Endothelial cell of hepatic sinusoid (primary cell): ENCODE results near the gene AFF3.
"Not testable (repeated sequence)": the region's sequence is repeated elsewhere in the genome, so short reads cannot be mapped to it uniquely, and the experiment has no call there.

Experiments
- in situ Hi-C: cut with HindIII; loops from 2 replicates; pipeline ENCODE4 v1.10.0; 2017; ENCODE audit warnings: low sequenced_read_pairs

The AFF3 gene

DNA sequence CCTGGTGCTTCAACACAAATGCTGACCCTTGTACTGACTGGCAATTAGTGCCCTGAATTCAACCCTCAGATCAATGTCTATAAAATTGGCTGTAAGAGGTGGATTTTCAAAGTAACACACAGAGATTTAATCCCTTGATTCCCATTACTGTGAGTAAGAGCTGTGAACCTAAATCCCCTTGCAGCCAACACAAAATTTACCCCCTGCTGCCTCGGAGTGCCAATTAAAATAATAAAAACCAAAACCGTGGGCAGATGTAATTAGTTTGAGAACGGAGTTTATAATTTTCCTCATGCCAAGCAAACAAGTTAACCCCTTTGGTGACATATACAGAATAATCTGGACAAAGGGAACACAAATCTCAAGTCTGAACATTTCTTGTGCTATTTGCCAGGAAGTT, 596.8 kb downstream of the AFF3 start:
- in situ Hi-C loops: no loop called here

DNA sequence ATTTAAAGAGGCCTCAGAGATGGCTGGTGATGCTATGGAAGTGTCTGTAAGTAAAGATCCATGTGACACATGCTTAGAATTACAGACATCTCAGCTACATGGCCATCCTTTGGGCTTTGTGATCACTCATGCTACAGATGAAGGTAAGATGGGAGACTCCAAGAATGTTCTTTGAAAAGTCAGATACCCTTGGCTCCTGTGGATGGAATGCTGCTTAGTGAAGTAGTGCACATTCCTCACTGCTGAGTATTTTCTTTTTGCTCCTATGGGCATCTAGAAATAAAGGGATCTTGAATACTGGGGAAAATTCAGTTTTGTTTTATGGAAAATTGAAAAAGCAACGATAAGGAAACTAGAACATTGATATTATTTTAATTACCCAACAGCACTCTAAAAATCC, 597.3 kb downstream of the AFF3 start:
- in situ Hi-C loops: no loop called here

DNA sequence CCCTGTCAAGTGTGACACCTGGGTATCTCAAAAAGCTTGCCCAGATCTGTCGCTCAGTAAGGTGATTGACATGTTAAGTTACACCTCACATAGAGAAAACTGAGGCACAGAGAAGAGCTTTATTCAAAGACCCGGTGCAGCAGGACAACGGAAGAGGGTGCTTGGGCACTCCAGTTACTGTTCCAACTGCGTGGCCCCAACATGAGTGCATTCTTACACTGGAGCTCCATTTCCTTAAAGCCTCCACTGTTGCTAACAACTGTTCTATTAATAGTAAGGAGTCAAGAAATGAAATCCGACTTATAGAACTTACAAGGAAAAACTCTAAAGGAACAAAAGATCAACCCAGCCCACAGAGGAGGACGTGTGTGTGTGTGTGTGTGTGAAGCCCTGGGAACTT, 597.8 kb downstream of the AFF3 start:
- in situ Hi-C loops: no loop called here

DNA sequence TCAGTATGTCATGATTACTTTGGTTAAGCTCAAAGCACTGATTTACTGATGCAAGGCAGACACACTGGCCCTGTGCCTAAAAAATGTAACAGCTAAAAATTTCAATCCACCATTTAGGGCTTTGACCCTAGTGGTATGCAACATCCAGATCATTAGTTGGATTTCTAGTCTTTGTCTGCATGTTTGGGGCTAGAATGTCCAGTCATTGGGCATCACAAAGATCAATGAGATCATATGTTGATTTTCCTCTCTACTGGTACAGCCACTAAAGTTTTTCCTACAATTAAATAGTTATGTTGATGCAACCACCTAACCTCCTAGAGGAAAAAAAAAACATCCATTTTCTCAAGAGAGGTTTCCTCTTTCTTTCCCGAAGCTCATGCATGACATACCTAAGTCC, 599.1 kb downstream of the AFF3 start:
- in situ Hi-C loops: no loop called here

DNA sequence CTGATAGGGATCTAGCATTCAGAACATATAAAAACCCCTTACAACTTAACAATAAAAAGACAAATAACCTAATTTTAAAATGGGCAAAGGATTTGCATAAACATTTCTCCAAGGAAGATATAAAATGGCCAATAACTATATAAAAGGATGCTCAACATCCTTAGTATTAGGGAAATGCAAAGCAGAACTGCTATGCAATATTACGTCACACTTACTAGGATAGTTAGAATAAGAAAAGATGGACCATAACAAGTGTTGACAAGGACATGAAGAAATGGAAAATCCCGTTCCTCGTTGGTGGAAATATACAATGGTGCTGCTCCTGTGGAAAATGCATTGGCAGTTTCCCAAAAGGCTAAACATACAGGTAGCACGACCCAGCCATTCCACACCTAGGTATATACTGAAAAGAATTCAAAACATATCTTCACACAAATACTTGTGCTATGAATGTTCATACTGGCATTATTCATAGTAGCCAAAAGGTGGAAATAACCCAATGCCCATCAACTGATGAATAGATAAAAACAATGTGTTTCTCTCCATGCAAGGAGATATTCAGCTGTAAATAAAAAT, 604.4 kb downstream of the AFF3 start:
- in situ Hi-C loops: no loop called here

DNA sequence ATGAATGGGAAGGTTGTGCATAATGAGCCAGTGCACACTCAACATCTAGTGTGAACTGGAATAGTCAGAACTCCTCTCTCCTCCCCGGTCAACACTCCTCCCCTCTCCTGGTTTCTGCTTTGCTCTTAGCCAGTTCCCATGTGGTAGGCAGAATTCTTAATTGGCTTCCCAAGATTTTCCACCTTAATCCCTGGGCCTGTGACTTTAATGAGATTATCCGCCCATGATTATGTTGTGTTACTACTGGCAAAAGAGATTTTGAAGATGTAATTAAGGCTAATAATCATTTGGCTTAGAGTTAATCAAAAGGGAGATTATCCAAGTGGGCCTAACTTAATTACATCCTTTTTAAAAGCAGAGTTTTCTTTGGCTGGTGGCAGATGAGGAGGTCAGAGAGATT, 618.3 kb downstream of the AFF3 start:
- in situ Hi-C loops: no loop called here

DNA sequence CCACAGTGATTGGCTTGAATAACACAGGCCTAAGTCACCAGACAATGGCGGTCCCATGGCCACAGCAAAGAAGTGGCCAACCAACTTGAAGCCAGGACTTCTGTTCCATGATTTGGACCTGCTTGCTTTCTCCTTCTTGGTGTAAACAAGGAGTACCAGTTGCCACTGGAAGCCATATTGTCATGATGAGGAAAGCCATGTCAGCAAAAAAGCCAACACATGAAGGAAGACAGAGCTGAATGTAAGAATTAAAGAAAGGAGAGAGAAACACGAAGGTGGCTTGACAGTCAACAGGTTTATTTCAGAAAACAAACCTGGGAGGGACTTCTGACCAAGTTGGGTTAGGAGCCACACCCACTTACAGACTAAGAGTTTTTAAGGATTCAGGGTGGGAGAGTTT, 620.2 kb downstream of the AFF3 start:
- in situ Hi-C loops: no loop called here

DNA sequence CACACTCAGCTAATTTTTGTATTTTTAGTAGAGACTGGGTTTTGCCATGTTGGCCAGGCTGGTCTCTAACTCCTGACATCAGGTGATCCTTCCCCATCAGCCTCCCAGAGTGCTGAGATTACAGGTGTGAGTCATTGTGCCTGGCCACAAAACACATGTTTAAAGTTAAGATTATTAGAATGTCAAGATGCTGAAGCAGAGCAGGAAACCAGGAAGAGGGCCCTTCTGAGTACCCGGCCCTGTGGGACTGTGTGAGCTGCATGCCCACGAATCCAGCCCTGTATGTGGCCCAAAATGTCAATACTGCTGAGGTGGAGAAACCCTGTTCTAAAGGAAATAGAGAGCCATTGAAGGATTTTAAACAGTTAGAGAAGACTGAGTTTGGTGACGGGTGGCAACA, 621.6 kb downstream of the AFF3 start:
- in situ Hi-C loops: no loop called here

DNA sequence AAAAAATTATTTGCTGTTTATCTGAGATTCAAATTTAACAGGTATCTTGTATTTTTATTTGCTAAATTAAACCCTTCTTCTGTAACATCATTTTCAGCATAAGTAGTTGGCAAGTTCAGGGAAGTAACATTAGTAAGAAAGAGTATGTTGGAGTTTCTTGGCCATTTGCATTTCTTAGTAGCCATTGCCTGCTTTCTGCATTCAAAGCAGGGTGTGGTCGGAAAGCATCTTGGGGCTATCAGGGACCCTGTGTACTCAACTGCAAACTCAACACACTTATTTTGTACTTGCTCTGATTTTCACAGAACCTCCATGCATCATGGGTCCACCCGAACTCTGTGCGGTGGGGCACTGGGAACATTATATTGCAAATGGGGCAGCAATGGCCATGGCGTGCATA, 622.2 kb downstream of the AFF3 start:
- in situ Hi-C loops: no loop called here

DNA sequence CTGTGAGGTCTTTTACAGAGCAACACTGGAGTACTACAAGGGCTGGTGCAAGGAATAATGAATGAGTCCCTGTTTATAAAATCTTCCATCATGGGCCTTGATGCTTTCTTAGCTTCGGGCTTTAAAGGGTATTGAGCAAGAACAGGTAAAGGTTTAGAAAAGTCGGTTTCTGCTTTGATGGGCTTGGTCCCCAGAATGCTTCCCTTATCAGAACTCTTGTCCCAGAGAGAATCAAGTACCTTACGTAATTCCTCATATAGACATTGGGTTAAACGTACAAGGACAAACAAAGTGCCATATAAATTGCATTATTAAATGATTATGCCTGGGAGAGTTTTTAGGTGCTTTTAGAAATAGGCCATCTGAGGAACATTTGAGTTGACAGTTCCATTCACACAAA, 628.0 kb downstream of the AFF3 start:
- in situ Hi-C loops: no loop called here

DNA sequence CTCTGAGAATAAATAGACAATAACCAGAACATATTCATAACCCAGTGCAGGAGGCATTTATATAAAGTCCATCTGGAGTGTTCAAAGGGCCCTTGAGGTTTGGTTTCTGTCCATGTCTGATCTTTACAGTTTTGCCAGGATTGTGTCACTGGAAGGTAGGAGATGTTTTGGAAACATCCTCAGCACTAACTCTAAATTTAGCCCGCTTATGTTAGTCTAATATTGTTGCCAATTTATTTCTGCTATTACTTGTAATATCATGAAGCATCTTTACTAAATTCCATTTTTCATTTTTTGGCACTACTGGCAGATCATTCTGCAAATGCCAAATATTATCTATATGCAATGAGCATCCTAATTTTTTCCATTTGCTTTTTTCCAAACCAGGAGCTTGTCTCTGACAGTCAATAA, 630.2 kb downstream of the AFF3 start:
- in situ Hi-C loops: no loop called here

DNA sequence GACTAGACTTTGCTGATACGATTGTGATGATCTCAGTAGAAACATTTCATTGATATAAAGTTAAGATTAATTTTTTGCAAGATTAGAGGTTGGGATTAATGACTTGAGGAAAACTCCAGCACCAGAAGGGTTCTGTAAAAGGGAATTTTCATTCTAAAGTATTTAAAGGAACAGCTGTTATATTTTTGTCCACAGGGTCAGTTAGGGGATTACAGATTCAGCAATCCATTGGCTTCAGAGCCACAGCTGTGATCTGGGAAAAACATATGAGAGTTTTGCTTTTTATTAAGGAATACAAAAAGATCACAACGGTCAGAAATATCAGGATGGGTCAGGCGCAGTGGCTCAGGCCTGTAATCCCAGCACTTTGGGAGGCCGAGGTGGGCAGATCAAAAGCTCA, 633.0 kb downstream of the AFF3 start:
- in situ Hi-C loops: no loop called here

DNA sequence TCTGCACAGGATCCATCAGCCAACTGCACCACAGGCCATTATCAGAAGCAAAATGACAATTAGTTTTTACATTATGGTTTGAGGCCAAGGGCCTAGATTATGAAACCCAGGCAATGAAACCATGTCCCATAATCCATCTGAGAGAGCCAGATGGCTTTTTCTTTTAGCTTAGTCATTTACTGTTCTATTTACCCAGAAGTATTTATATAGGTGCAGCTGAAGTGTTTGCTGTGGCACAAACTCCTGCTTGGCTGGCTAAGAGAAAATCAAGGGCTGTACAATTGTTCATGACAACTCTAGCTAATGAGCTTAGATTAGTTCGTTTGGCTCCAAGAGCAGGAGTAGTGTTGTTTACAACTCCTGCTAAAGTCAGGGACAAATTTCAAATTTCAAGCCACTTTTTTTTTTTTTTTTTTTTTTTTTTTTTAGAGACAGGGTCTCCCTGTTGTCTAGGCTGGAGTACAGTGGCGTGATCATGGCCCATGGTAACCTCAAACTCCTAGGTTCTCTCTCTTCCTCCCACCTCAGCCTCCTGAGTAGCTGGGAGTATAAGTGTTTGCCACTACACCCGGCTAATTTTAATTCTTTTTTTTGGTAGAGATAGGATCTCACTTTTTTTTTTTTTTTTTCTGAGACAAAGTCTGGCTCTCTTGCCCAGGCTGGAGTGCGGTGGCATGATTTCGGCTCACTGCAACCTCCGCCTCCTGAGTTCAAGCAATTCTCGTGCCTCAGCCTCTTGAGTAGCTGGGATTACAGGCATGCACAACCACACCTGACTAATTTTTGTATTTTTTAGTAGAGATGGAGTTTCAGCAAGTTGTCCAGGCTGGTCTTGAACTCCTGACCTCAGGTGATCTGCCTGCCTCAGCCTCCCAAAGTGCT, 634.2 kb downstream of the AFF3 start:
- in situ Hi-C loops: no loop called here

DNA sequence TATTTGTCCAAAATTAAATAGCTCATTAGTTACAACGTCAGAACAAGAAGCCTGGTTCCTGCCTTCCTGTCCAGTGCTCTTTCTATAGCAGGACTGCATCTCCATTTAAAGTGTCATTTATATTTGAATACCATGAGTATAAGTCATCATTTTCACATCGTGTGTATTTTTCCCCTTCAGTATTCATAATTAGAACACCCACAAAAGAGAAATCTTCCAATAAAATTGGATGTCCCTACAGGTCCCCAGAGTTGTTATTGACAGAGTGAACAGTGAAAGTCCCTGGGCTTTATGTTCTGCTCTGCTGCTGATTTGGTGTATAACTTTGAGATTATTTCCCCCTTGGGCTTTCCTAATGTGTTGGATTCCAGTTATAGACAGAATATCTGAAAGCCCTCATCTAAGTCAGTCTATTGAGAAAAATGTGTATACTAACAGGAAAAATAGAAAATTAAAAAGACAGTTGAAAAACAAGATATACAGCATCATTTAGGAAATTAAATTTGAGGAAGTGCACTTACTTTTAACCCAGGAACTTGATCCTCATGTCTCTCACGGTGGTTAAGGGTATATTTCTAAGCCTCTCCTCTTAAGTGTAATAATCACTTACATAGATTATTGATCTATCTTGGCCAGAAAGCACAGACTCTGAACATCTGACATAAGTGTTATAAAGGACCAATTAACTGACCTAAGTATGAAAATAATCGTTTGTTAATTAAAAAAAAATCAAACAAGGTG, 637.4 kb downstream of the AFF3 start:
- in situ Hi-C loops: no loop called here

DNA sequence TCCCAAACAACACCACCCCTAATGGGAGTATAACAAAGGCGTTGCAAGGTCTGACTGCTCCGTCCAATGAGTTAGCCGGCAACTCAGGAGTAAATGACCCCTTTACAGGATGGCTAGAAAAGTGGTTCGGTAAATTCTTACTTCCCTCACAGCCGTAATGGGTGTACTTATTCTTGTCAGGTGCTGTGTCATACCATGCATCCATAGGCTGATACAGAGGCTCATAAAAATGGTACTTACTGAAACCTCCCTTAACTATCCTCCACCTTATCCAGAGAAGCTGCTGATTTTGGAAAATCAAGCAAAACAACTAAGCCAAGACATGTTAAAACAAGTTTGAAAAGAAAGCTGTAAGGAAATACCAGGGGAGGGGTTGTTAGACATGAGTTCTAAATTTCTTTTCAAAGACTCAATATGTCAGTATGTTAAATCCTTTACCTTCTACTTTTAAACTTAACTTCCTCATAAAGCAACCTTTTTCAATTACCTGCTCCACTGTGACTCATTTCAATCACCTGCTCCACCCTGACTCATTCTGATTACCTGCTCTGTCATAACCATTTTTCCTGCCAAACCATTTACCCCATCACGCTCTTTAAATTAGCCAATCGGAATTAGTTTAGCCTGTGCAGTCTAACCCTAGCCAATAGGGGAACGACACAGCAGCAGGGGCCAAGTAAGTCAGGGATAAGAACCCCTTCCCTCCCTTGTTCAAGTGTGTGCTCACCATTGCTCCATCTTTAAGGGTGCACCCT, 638.6 kb downstream of the AFF3 start:
- in situ Hi-C loops: not testable (repeated sequence)

DNA sequence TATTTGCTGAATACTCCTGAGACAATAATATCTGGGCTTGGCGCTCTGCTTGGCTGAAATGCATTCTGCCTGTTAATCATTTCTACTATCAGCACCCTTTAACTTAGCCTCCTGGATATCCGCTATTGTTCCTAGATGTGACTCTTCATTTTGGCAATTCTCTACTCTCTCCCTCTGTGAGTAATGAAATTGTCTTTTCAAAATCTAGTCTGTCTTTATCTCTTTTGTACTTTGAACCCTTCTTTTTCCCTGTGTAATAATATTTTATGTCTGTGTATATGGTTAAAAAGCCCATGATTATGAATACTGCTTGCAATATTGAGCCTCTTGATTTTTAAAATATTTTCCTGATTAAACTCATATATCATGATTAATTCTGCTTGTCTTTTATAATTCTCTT, 646.4 kb downstream of the AFF3 start:
- in situ Hi-C loops: no loop called here
